Adrenal gland (tissue), 5 donors: ENCODE results near the gene LXN.

ENCODE experiments used
- CTCF ChIP-seq, 6 experiments: fragments of 450-650 bp in 4 of 6; fragments of 200-600 bp in 2 of 6; sonication (generic) in 1 of 6; IDR thresholded peaks; 1 replicate in 5 of 6; 2 replicates in 1 of 6; pipeline versions ENCODE4 v1.5.1 to v1.8.0; 2016 to 2021; ENCODE audit warnings: antibody characterized with exemption in 6 of 6, mild to moderate bottlenecking in 2 of 6, moderate library complexity in 1 of 6
- POLR2A ChIP-seq, 2 donors: fragments of 450-650 bp; IDR thresholded peaks; one replicate each; pipeline ENCODE4 v1.6.1; 2017; ENCODE audit warnings: antibody characterized with exemption in 2 of 2, mild to moderate bottlenecking in 2 of 2, moderate library complexity in 1 of 2
- donor health status: DM: no; HTN: no; CAD: no.

- TF ChIP-seq CTCF (IDR thresholded peaks at IDR 0.05) = peak; percentile 41 to 78 (median 64)
- TF ChIP-seq POLR2A (IDR thresholded peaks at IDR 0.05) = peak in 1 of 2 donors; percentile 68
Observed at GRCh38 chr3:158672215-158673176, at the start of gene LXN.
